Measurements from ENCODE around the gene ZNF175. TPM values are rescaled to one million over a fixed set of nuclear protein-coding genes. Genes with fewer than 3 reads are reported as not detected.
A peak's percentile ranks its signal among the peaks of the same experiment; 100 is the strongest.

The ZNF175 gene
- total and polyA plus RNA-seq, 10 of the 15 experiments (the other 5 are each of a cell fraction or from before 2014, with no cell fraction given), result 1.5 to 12.0 (median 4.1) TPM

- BruUV-seq (replicated peaks), result no TSS peak
- no peak for ATAC-seq
- TF ChIP-seq ZNF592 (IDR thresholded peaks at IDR 0.05) (no peak), ZNF274 (IDR thresholded peaks at IDR 0.05; ENCODE audit: insufficient read depth, insufficient read length) (no peak), SMAD1 (IDR thresholded peaks at IDR 0.05; ENCODE audit: low read depth, partially characterized antibody) (no peak), JUND (IDR thresholded peaks at IDR 0.05; ENCODE audit: low read depth, low read length) (no peak), RAD51 (IDR thresholded peaks at IDR 0.05) (no peak), ZBTB11 (CRISPR knock-in tag; IDR thresholded peaks at IDR 0.05) (no peak), POLR2AphosphoS5 (IDR thresholded peaks at IDR 0.05; ENCODE audit: low read length) (no peak)
- DNase-seq (ENCODE audit: low read depth, low spot score), result no peak
- peak; percentile 41 for FAIRE-seq
- no peaks in the 10 kb centered on the region for H3K36me3 ChIP-seq (ENCODE audit: control insufficient read depth in 2 of 2, insufficient read depth in 2 of 2, low read length in 1 of 2)
- no peaks in the 10 kb centered on the region for H4K20me1 ChIP-seq (ENCODE audit: control insufficient read depth, insufficient read depth)
- H3K27me3 ChIP-seq (replicated peaks in 1 of 2; ENCODE audit: control insufficient read depth in 2 of 2, insufficient read depth in 2 of 2, low read length in 1 of 2), result 0 out of 4 replicates have a peak, but pooled peaks cover 0 to under 1% of the 10 kb centered on the region in 2 experiments
- ChIA-PET CTCF (interaction anchor here (1.0 to 1.8 kb wide), 5 partner anchors 59 to 202 kb away, joined by 3 to 9 read pairs (median 3); no protein-coding TSS in a partner anchor), SMC1A (ENCODE audit: uncharacterized antibody, unreplicated experiment) (interaction anchor here (0.7 to 0.8 kb wide), 2 partner anchors 11 to 42 kb away, joined by 3 read pairs; no protein-coding TSS in a partner anchor), RAD21 (ENCODE audit: unreplicated experiment) (interaction anchor here (0.6 kb wide), 1 partner anchor 66 kb away, joined by 3 read pairs; no protein-coding TSS in a partner anchor), POLR2A (interaction anchor here (1.2 to 1.4 kb wide), 2 partner anchors 23 to 24 kb away, joined by 3 read pairs; partner anchors contain the start of gene ZNF175)
- intact Hi-C loops (cut with micrococcal nuclease; ENCODE audit: unreplicated experiment), result no loop called here
- H3K9ac ChIP-seq (ENCODE audit: control insufficient read depth, insufficient read depth, low read length), result no peak overlapping the region
- H2AFZ ChIP-seq (ENCODE audit: control insufficient read depth, low read depth, low read length), result no peak overlapping the region
- no peaks in the 10 kb centered on the region for H3K79me2 ChIP-seq (ENCODE audit: control insufficient read depth, insufficient read depth, low read length)
- in situ Hi-C loops (cut with MboI), result no loop called here
- peak overlapping the region; percentile 60; the same call in 1 of the 2 replicates for H3K4me3 ChIP-seq
- peaks cover 2% of the 10 kb centered on the region; the same call in 2 of the 3 replicates for H3K9me3 ChIP-seq (replicated peaks; ENCODE audit: control insufficient read depth, insufficient read depth, low read length)
- H3K4me1 ChIP-seq (ENCODE audit: control insufficient read depth, insufficient read depth, low read length), result peaks cover 8% of the 10 kb centered on the region
- peak overlapping the region; percentile 96 for H3K4me2 ChIP-seq (ENCODE audit: control insufficient read depth, insufficient read depth)
- 64% methylated on average over 8 of the region's 8 CpGs for WGBS (ENCODE audit: insufficient coverage, insufficient replicate concordance, low lambda C conversion rate, missing lambda C conversion rate)
- H3K27ac ChIP-seq (ENCODE audit: control insufficient read depth, insufficient read depth), result no peak overlapping the region
These were observed 24.4 kb downstream of the ZNF175 start for GRCh38 chr19:51595190-51596175.
